Measurements from ENCODE around the gene E2F8.

GRCh38 chr11:19208181-19208580, 32.6 kb downstream of the E2F8 start:
- TF ChIP-seq POLR2A (IDR thresholded peaks at IDR 0.05; ENCODE audit: low read length) = no peak
- TF ChIP-seq HMGXB4 (CRISPR knock-in tag; IDR thresholded peaks at IDR 0.05; ENCODE audit: borderline replicate concordance) = no peak
- TF ChIP-seq CEBPB (IDR thresholded peaks at IDR 0.05) = no peak
- no peak for TF ChIP-seq MAX (IDR thresholded peaks at IDR 0.05)
- TF ChIP-seq CTCF (IDR thresholded peaks at IDR 0.05) = no peak
- no peak for TF ChIP-seq NR3C1 (IDR thresholded peaks at IDR 0.05)
- TF ChIP-seq MYC (IDR thresholded peaks at IDR 0.05; ENCODE audit: borderline replicate concordance, low read length) = no peak
- TF ChIP-seq ATOH8 (CRISPR knock-in tag; IDR thresholded peaks at IDR 0.05; ENCODE audit: low read depth) = no peak
- no peak for TF ChIP-seq JUN (IDR thresholded peaks at IDR 0.05)
- no peak for TF ChIP-seq REST (IDR thresholded peaks at IDR 0.05)
- no peak for TF ChIP-seq BHLHE40 (IDR thresholded peaks at IDR 0.05; ENCODE audit: low read depth, low read length)
- no peak for TF ChIP-seq RAD21 (conservative IDR thresholded peaks at IDR 0.05 in 1 of 2, IDR thresholded peaks at IDR 0.05 in 1 of 2)
- TF ChIP-seq PHF8 (IDR thresholded peaks at IDR 0.05; ENCODE audit: borderline replicate concordance, low read depth) = no peak
